Measurements from ENCODE around the gene CCDC167. TPM values are rescaled to one million over a fixed set of nuclear protein-coding genes. Genes with fewer than 3 reads are reported as not detected.

The CCDC167 gene
- total RNA-seq, 4 donors from 2014 or later = 8.7 to 47.6 (median 18.5) TPM; not detected in 1

DNA sequence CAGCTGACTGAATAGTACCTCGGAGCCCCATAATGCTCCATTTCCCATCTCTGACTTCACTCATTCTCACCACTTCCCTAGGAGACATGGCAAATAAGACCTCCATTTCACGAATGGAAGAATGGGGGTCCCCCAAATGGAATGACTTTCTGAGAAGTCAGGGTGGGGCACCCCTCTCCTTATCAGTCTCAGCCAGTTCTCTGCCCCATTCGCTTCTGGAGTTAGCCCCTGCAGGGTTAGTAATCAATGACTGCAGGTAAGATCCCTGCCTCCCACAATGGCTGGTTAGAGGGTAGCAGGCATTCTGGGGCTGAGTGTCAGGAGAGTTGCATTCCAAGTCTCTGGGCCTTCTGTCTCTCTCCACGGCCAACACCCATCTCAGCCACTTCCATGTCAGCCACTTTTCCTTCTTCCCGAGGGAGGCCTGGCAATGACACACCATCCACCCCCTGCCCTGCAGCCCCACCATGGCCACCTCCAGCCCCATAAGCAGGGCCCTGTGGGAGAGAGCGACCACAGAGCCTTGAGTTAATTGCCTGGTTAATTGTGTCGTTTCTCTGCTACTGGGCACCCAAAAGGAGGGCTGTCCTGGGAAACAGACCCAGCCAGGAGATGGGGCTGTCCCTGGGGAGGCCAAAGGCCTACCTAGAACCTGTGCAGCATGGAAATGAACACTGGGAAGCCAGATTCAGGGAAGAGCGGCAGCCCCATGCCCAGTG lies 13.4 kb downstream of the CCDC167 start:
- TF ChIP-seq POLR2A (IDR thresholded peaks at IDR 0.05) = no peak
- TF ChIP-seq, protein P1, sequence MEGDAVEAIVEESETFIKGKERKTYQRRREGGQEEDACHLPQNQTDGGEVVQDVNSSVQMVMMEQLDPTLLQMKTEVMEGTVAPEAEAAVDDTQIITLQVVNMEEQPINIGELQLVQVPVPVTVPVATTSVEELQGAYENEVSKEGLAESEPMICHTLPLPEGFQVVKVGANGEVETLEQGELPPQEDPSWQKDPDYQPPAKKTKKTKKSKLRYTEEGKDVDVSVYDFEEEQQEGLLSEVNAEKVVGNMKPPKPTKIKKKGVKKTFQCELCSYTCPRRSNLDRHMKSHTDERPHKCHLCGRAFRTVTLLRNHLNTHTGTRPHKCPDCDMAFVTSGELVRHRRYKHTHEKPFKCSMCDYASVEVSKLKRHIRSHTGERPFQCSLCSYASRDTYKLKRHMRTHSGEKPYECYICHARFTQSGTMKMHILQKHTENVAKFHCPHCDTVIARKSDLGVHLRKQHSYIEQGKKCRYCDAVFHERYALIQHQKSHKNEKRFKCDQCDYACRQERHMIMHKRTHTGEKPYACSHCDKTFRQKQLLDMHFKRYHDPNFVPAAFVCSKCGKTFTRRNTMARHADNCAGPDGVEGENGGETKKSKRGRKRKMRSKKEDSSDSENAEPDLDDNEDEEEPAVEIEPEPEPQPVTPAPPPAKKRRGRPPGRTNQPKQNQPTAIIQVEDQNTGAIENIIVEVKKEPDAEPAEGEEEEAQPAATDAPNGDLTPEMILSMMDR (IDR thresholded peaks at IDR 0.05) = no peak
- DNase-seq = no peak
- Histone ChIP-seq H3K9me3 (no peaks in the 10 kb centered on the region), H3K27me3 (no peaks in the 10 kb centered on the region), H3K4me1 (no peaks in the 10 kb centered on the region), H3K36me3 (no peaks in the 10 kb centered on the region), H3K4me3 (no peak overlapping the region), H3K27ac (no peak overlapping the region)
- intact Hi-C loops (cut with DNase I; ENCODE audit: low total_unique reads) = loop anchor here (10.0 kb wide), 1 partner anchor 209 kb away; the partner anchor contains the start of gene MDGA1

DNA sequence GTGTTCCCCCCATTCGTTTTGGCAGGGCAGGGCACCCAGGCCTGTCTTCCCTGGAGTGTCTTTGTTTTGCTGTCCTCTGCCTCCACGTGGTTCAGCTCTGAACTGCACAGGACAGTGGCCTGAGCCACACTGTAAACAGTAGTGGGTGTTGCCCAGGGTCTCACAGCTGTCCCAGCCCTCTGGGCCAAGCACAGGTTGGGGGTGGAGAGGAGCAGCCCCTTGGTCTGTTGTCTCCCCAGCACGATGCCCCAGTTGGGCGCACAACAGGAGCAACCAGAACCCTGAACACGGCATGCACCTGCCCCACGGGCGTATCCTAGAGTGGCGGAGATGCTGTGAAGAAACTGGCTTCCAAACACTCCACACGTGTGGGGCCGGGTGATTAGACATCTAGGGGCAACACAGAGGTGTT lies 14.4 kb downstream of the CCDC167 start:
- Histone ChIP-seq H3K4me1 (no peaks in the 10 kb centered on the region), H3K27ac (no peak overlapping the region), H3K27me3 (no peaks in the 10 kb centered on the region), H3K4me3 (no peak overlapping the region), H3K36me3 (no peaks in the 10 kb centered on the region), H3K9me3 (no peaks in the 10 kb centered on the region)
- intact Hi-C loops (cut with DNase I; ENCODE audit: low total_unique reads) = loop anchor here (10.0 kb wide), 1 partner anchor 210 kb away; the partner anchor contains the start of gene MDGA1
- TF ChIP-seq, protein P1 (IDR thresholded peaks at IDR 0.05) = no peak
- no peak for TF ChIP-seq POLR2A (IDR thresholded peaks at IDR 0.05)
- DNase-seq = no peak

DNA sequence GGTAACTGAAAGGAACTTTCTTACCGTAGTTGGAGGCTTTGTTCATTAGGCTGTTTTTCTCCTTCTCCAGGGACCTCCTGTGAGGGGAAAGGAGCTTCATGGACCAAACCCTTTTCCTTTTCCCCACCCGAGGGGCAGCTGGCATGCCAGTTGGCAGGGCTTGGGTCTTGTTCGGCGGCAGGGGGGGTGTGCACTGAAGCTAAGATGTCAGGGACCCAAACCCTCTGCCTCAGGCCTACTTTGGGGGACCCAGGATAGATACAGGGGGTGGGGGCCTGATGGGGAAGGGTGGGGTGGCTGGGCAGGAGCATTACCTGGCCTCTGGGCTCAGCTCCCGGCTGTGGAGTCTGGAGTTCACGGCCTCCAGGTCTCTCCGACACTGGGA lies 14.9 kb downstream of the CCDC167 start:
- Histone ChIP-seq H3K9me3 (no peaks in the 10 kb centered on the region), H3K27me3 (no peaks in the 10 kb centered on the region), H3K4me1 (no peaks in the 10 kb centered on the region), H3K36me3 (no peaks in the 10 kb centered on the region), H3K27ac (no peak overlapping the region), H3K4me3 (no peak overlapping the region)
- no peak for DNase-seq
- TF ChIP-seq, protein P1 (IDR thresholded peaks at IDR 0.05) = no peak
- no peak for TF ChIP-seq POLR2A (IDR thresholded peaks at IDR 0.05)
- intact Hi-C loops (cut with DNase I; ENCODE audit: low total_unique reads) = loop anchor here (10.0 kb wide), 1 partner anchor 210 kb away; the partner anchor contains the start of gene MDGA1

DNA sequence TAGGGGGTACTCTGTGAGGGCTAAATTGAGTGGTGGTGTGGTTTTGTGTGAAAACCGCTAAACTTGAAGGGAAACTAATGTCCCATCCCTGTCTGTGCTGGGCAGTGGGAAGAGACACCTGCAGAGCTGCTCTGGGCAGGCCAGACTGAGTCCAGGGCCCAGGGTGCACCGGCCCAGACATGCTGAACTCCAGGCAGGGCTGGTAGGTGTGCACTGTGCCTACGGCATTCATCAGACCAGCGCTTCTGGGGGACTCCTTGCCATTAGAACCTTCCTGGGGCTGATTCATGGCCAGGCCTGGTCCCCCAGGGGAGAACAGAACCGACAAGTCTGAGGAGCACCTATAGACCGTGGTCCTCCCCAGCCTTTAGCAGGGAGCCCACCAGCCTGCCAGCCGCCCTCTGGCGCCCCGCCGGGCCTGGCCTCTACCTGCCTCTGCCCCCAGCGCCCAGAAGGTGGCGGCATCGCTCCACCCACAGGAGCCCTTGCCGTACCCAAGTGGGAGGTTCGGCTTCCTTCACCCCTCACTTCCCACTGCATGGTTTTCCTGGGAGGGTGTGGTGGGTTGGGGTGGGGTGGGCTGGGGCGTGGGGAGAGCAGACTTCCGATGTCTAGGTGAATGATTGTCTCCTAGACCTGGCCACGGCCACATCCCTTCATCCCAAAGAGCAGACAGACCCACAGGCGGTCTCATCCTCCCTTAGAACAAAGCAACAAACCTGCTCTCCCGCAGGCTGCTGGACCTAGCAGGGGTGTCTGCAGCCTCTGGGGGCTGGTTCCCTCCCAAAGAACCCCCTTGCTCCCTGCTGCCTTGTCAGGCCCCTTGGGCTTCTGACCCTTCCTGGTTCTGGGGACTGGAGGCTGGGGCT lies 15.5 kb downstream of the CCDC167 start:
- intact Hi-C loops (cut with DNase I; ENCODE audit: low total_unique reads) = loop anchor here (10.0 kb wide), 1 partner anchor 211 kb away; the partner anchor contains the start of gene MDGA1
- Histone ChIP-seq H3K27ac (no peak overlapping the region), H3K4me3 (no peak overlapping the region), H3K4me1 (no peaks in the 10 kb centered on the region), H3K9me3 (no peaks in the 10 kb centered on the region), H3K27me3 (no peaks in the 10 kb centered on the region), H3K36me3 (no peaks in the 10 kb centered on the region)
- TF ChIP-seq POLR2A (IDR thresholded peaks at IDR 0.05) = no peak
- TF ChIP-seq, protein P1 (IDR thresholded peaks at IDR 0.05) = peak; percentile 68 to 75 (median 72)
- peak; percentile 41 to 61 for DNase-seq

Data from uterus (tissue), 4 donors.